A549 (cell line): ENCODE measurements around the gene DYNC2H1. TPM values are rescaled to one million over a fixed set of nuclear protein-coding genes. Genes with fewer than 3 reads are reported as not detected.

ENCODE experiments used
- ATAC-seq, 2 experiments: fragments of 200-7000 bp in 1 of 2; fragments of >200 bp in 1 of 2; cut with Nextera tagmentation in 1 of 2; cut with Tn5 transposase in 1 of 2; 3 replicates each; pipeline versions ENCODE4 v1.8.0 to v1.9.1; 2018 to 2020; ENCODE audit warnings: mild to moderate bottlenecking in 1 of 2, moderate library complexity in 1 of 2
- CTCF ChIA-PET: fragments of 300-600 bp; sonication (Branson Sonifier 250); formaldehyde crosslinking; extraction: SDS; loops from one replicate; lab custom pipeline; 2021; ENCODE audit warnings: antibody characterized with exemption, inconsistent platforms; lab: Yijun Ruan, JAX
- POLR2A ChIA-PET: fragments of 350-600 bp; formaldehyde crosslinking; extraction: SDS; loops from one replicate; lab custom pipeline; 2021; ENCODE audit warnings: antibody characterized with exemption, inconsistent platforms; lab: Yijun Ruan, JAX
- DNase-seq, 2 experiments: peaks; one replicate each; pipeline versions ENCODE4 v3.0.0 to v3.0.0-alpha.2; 2011 to 2016; ENCODE audit warnings: low read depth in 1 of 2, low spot score in 1 of 2
- FAIRE-seq: peaks from 2 replicates; lab custom pipeline; 2011; peaks lifted over from hg19 to GRCh38; lab: Jason Lieb, UNC
- H3K27ac ChIP-seq, 2 experiments: fragments of >200 bp; sonication (Bioruptor Twin); formaldehyde crosslinking; 3 replicates each; pipeline ENCODE4 v1.5.1; 2016 to 2017
- H3K4me1 ChIP-seq: fragments of >200 bp; sonication (Bioruptor Twin); formaldehyde crosslinking; 3 replicates; pipeline ENCODE4 v1.6.1; 2016
- H3K4me2 ChIP-seq: fragments of >200 bp; sonication (Bioruptor Twin); formaldehyde crosslinking; 3 replicates; pipeline ENCODE4 v1.6.1; 2016
- H3K4me3 ChIP-seq: fragments of >200 bp; sonication (Bioruptor Twin); formaldehyde crosslinking; 3 replicates; pipeline ENCODE4 v1.5.1; 2016
- H3K9me3 ChIP-seq: fragments of >200 bp; sonication (Bioruptor Twin); formaldehyde crosslinking; 3 replicates; pipeline ENCODE4 v1.6.1; 2016
- BHLHE40 ChIP-seq: IDR thresholded peaks from 2 replicates; pipeline ENCODE4 v1.6.1; 2012; ENCODE audit warnings: low read depth, low read length, inconsistent platforms
- CEBPB ChIP-seq, 2 experiments: fragments of >200 bp in 1 of 2; sonication (Bioruptor Twin) in 1 of 2; formaldehyde crosslinking in 1 of 2; IDR thresholded peaks; 2 replicates each; pipeline ENCODE4 v1.6.1; 2012 to 2016
- CHD4 ChIP-seq: fragments of 200-600 bp; sonication (generic); IDR thresholded peaks from 2 replicates; pipeline ENCODE4 v1.6.1; 2016; ENCODE audit warnings: antibody characterized with exemption, mild to moderate bottlenecking, borderline replicate concordance
- EHF ChIP-seq: fragments of 250-450 bp; sonication (Bioruptor Pico); IDR thresholded peaks from 2 replicates; pipeline ENCODE4 v1.5.0; 2020; ENCODE audit warnings: mild to moderate bottlenecking
- EP300 ChIP-seq, 2 experiments: fragments of >200 bp; sonication (Bioruptor Twin); formaldehyde crosslinking; IDR thresholded peaks; 2 replicates in 1 of 2; 3 replicates in 1 of 2; pipeline ENCODE4 v1.6.1; 2016 to 2017
- FOSB ChIP-seq: fragments of 250-450 bp; sonication (Bioruptor Pico); IDR thresholded peaks from 2 replicates; pipeline ENCODE4 v1.5.0; 2020; ENCODE audit warnings: mild to moderate bottlenecking, moderate library complexity
- FOXS1 ChIP-seq: fragments of 250-450 bp; sonication (Bioruptor Pico); IDR thresholded peaks from 2 replicates; pipeline ENCODE4 v1.5.0; 2020; ENCODE audit warnings: mild to moderate bottlenecking, moderate library complexity
- HDAC2 ChIP-seq: fragments of 200-600 bp; sonication (generic); IDR thresholded peaks from 2 replicates; pipeline ENCODE4 v1.6.1; 2016
- HEYL ChIP-seq: fragments of 250-450 bp; sonication (Bioruptor Pico); IDR thresholded peaks from 2 replicates; pipeline ENCODE4 v1.8.0; 2021; ENCODE audit warnings: mild to moderate bottlenecking, moderate library complexity
- HOXB13 ChIP-seq: fragments of 250-450 bp; sonication (Bioruptor Pico); IDR thresholded peaks from 2 replicates; pipeline ENCODE4 v1.5.0; 2020; ENCODE audit warnings: low read depth, mild to moderate bottlenecking, moderate library complexity
- KDM1A ChIP-seq: fragments of 200-600 bp; sonication (generic); IDR thresholded peaks from 2 replicates; pipeline ENCODE4 v1.6.1; 2016; ENCODE audit warnings: low read depth, mild to moderate bottlenecking
- KDM5A ChIP-seq: fragments of 200-600 bp; sonication (generic); IDR thresholded peaks from 2 replicates; pipeline ENCODE4 v1.6.1; 2016; ENCODE audit warnings: antibody characterized with exemption, mild to moderate bottlenecking
- MAZ ChIP-seq: fragments of 150-350 bp; IDR thresholded peaks from 2 replicates; pipeline ENCODE4 v1.6.1; 2014; ENCODE audit warnings: antibody characterized with exemption, low read depth, low read length, borderline replicate concordance
- MYC ChIP-seq: IDR thresholded peaks from 2 replicates; pipeline ENCODE4 v1.6.1; 2012; ENCODE audit warnings: mild to moderate bottlenecking, inconsistent platforms, low read length, improper control_type of control experiment, borderline replicate concordance
- NFE2L2 ChIP-seq: fragments of 150-350 bp; conservative IDR thresholded peaks from 2 replicates; pipeline ENCODE4 v1.6.1; 2014; ENCODE audit warnings: low read length
- POLR2AphosphoS2 ChIP-seq: conservative IDR thresholded peaks from 2 replicates; pipeline ENCODE4 v1.6.1; 2012; ENCODE audit warnings: low read length, improper control_type of control experiment, inconsistent platforms
- RFX5 ChIP-seq: fragments of 450-650 bp; IDR thresholded peaks from 2 replicates; pipeline ENCODE4 v1.7.1; 2014; ENCODE audit warnings: antibody characterized with exemption, mild to moderate bottlenecking, moderate library complexity
- TFCP2L1 ChIP-seq: fragments of 250-450 bp; sonication (Bioruptor Pico); IDR thresholded peaks from 2 replicates; pipeline ENCODE4 v1.5.0; 2021; ENCODE audit warnings: mild to moderate bottlenecking
- ZNF302 ChIP-seq: fragments of 250-450 bp; sonication (Bioruptor Pico); IDR thresholded peaks from 2 replicates; pipeline ENCODE4 v1.9.0; 2021; ENCODE audit warnings: inconsistent platforms, mild to moderate bottlenecking, moderate library complexity
- ZSCAN20 ChIP-seq: fragments of 250-450 bp; sonication (Bioruptor Pico); IDR thresholded peaks from 2 replicates; pipeline ENCODE4 v1.8.0; 2022; ENCODE audit warnings: mild to moderate bottlenecking, moderate library complexity
- WGBS: methylation state at CpG from one replicate; pipeline ENCODE4 v1.1.6; 2017; ENCODE audit errors: missing lambda C conversion rate; 5-methylcytosine and 5-hydroxymethylcytosine counted together
- polyA plus RNA-seq, 4 experiments: library from polyadenylated mRNA; depleted of rRNA in 3 of 4; stranded (reverse); fragments of >200 nt; fragmentation: RNase III in 1 of 4; extraction: RNeasy Plus Mini Kit Qiagen cat#74134 plus additional on column Dnase treatment in 1 of 4; gene quantifications; 2 replicates in 3 of 4; 3 replicates in 1 of 4; pipeline ENCODE4 v1.2.3, GENCODE V29; 2011 to 2017
- TF ChIP-seq, protein P1 (sequence below): IDR thresholded peaks from 2 replicates; pipeline ENCODE4 v1.6.1; 2012; ENCODE audit warnings: low read depth, borderline replicate concordance
- TF ChIP-seq, protein P2 (sequence below): fragments of >200 bp; sonication (Bioruptor Twin); formaldehyde crosslinking; IDR thresholded peaks from 3 replicates; pipeline ENCODE4 v1.6.1; 2016
- TF ChIP-seq, protein P3 (sequence below): fragments of >200 bp; sonication (Bioruptor Twin); formaldehyde crosslinking; IDR thresholded peaks from 2 replicates; pipeline ENCODE4 v1.6.1; 2016
- TF ChIP-seq, protein P4 (sequence below): fragments of 200-600 bp; sonication (generic); IDR thresholded peaks from 2 replicates; pipeline ENCODE4 v1.6.1; 2016; ENCODE audit warnings: antibody characterized with exemption, mild to moderate bottlenecking, moderate library complexity
- TF ChIP-seq, protein P5 (sequence below): fragments of >200 bp; sonication (Bioruptor Twin); formaldehyde crosslinking; IDR thresholded peaks from 3 replicates; pipeline ENCODE4 v1.5.1; 2016
- TF ChIP-seq, protein P6 (sequence below): fragments of 250-450 bp; sonication (Bioruptor Pico); IDR thresholded peaks from 2 replicates; pipeline ENCODE4 v1.5.0; 2021; ENCODE audit warnings: mild to moderate bottlenecking, moderate library complexity, borderline replicate concordance
- TF ChIP-seq, protein P7 (sequence below): fragments of 250-450 bp; sonication (Bioruptor Pico); IDR thresholded peaks from 2 replicates; pipeline ENCODE4 v1.5.0; 2020; ENCODE audit warnings: low read depth, mild to moderate bottlenecking, moderate library complexity
- TF ChIP-seq, protein P8 (sequence below): fragments of 150-350 bp; IDR thresholded peaks from 2 replicates; pipeline ENCODE4 v1.6.1; 2014; ENCODE audit warnings: low read depth, mild to moderate bottlenecking, low read length

DYNC2H1 gene
- polyA plus RNA-seq, 2 of the 4 experiments (the other 2 are of a cell fraction): 4.9 to 14.8 TPM

DNA sequence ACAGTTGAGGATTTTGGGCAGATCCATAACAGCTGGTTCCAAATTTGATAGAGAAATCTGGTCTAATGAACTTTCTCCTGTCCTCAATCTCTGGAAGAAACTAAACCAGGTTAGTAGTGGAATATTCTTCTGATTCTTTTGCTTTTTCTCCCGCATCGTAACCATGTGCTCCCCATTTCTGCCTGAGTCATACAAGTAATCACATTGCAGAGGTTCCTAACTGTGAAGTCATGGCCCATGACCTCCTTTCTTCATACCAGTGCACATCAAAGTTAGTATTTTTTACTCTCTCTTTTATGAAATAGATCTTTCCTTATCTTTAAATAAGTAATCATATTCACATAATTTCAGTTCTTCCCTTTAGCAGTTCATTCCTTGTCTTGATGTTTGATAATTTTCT is 249.0 kb downstream of the DYNC2H1 start:
- ATAC-seq: no peak
- POLR2A ChIA-PET: no interaction called here
- FAIRE-seq: no peak

DNA sequence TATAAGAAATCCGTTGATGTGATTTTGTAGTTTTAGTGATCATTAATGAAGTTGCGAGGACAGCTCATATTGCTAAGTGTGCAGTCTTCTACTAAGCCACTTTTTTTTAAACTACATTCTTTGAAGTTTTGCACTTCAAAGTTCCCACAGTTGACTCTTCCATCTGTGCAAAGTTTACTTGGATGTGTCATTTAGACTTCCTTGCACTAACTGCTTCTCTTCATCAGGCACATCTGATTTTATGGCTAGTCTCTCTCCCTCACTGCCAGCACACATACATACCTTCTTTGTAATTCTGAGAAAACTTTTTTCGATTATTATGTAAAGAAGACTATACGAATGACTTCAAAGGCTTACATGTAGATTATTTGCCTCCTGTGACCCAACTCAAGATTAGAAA is 250.0 kb downstream of the DYNC2H1 start:
- ChIA-PET POLR2A (no interaction called here), CTCF (no interaction called here)
- ATAC-seq: no peak
- H3K4me2 ChIP-seq: no peak overlapping the region
- no peaks in the 10 kb centered on the region for H3K4me1 ChIP-seq
- no peak overlapping the region for H3K27ac ChIP-seq
- H3K9me3 ChIP-seq: no peaks in the 10 kb centered on the region
- DNase-seq: no peak
- 57% methylated on average over 4 of the region's 4 CpGs for WGBS
- no peak for FAIRE-seq
- TF ChIP-seq BHLHE40 (no peak), RFX5 (no peak), HDAC2 (no peak), ZNF302 (CRISPR knock-in tag) (no peak), CHD4 (no peak), TFCP2L1 (no peak), FOSB (no peak)
- TF ChIP-seq, protein P1, sequence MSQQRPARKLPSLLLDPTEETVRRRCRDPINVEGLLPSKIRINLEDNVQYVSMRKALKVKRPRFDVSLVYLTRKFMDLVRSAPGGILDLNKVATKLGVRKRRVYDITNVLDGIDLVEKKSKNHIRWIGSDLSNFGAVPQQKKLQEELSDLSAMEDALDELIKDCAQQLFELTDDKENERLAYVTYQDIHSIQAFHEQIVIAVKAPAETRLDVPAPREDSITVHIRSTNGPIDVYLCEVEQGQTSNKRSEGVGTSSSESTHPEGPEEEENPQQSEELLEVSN: no peak
- TF ChIP-seq, protein P2, sequence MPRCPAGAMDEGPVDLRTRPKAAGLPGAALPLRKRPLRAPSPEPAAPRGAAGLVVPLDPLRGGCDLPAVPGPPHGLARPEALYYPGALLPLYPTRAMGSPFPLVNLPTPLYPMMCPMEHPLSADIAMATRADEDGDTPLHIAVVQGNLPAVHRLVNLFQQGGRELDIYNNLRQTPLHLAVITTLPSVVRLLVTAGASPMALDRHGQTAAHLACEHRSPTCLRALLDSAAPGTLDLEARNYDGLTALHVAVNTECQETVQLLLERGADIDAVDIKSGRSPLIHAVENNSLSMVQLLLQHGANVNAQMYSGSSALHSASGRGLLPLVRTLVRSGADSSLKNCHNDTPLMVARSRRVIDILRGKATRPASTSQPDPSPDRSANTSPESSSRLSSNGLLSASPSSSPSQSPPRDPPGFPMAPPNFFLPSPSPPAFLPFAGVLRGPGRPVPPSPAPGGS: no peak
- TF ChIP-seq, protein P3, sequence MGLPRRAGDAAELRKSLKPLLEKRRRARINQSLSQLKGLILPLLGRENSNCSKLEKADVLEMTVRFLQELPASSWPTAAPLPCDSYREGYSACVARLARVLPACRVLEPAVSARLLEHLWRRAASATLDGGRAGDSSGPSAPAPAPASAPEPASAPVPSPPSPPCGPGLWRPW: no peak
- no peak overlapping the region for H3K4me3 ChIP-seq

More for the DNA sequence above, 249.0 kb downstream of the DYNC2H1 start:
- H3K9me3 ChIP-seq: no peaks in the 10 kb centered on the region
- H3K4me1 ChIP-seq: no peaks in the 10 kb centered on the region
- TF ChIP-seq EHF (CRISPR knock-in tag) (no peak), EP300 (IDR thresholded peaks at IDR 0.05) (no peak), NFE2L2 (no peak), MAZ (no peak), ZSCAN20 (CRISPR knock-in tag) (no peak), FOXS1 (CRISPR knock-in tag) (no peak), HOXB13 (no peak), KDM5A (no peak), CEBPB (IDR thresholded peaks at IDR 0.05) (no peak), MYC (no peak), KDM1A (no peak), HEYL (CRISPR knock-in tag) (no peak), POLR2AphosphoS2 (no peak), ZNF302 (CRISPR knock-in tag) (no peak)
- TF ChIP-seq, protein P4, sequence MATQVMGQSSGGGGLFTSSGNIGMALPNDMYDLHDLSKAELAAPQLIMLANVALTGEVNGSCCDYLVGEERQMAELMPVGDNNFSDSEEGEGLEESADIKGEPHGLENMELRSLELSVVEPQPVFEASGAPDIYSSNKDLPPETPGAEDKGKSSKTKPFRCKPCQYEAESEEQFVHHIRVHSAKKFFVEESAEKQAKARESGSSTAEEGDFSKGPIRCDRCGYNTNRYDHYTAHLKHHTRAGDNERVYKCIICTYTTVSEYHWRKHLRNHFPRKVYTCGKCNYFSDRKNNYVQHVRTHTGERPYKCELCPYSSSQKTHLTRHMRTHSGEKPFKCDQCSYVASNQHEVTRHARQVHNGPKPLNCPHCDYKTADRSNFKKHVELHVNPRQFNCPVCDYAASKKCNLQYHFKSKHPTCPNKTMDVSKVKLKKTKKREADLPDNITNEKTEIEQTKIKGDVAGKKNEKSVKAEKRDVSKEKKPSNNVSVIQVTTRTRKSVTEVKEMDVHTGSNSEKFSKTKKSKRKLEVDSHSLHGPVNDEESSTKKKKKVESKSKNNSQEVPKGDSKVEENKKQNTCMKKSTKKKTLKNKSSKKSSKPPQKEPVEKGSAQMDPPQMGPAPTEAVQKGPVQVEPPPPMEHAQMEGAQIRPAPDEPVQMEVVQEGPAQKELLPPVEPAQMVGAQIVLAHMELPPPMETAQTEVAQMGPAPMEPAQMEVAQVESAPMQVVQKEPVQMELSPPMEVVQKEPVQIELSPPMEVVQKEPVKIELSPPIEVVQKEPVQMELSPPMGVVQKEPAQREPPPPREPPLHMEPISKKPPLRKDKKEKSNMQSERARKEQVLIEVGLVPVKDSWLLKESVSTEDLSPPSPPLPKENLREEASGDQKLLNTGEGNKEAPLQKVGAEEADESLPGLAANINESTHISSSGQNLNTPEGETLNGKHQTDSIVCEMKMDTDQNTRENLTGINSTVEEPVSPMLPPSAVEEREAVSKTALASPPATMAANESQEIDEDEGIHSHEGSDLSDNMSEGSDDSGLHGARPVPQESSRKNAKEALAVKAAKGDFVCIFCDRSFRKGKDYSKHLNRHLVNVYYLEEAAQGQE: no peak
- TF ChIP-seq, protein P5, sequence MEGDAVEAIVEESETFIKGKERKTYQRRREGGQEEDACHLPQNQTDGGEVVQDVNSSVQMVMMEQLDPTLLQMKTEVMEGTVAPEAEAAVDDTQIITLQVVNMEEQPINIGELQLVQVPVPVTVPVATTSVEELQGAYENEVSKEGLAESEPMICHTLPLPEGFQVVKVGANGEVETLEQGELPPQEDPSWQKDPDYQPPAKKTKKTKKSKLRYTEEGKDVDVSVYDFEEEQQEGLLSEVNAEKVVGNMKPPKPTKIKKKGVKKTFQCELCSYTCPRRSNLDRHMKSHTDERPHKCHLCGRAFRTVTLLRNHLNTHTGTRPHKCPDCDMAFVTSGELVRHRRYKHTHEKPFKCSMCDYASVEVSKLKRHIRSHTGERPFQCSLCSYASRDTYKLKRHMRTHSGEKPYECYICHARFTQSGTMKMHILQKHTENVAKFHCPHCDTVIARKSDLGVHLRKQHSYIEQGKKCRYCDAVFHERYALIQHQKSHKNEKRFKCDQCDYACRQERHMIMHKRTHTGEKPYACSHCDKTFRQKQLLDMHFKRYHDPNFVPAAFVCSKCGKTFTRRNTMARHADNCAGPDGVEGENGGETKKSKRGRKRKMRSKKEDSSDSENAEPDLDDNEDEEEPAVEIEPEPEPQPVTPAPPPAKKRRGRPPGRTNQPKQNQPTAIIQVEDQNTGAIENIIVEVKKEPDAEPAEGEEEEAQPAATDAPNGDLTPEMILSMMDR: no peak
- TF ChIP-seq, protein P6, sequence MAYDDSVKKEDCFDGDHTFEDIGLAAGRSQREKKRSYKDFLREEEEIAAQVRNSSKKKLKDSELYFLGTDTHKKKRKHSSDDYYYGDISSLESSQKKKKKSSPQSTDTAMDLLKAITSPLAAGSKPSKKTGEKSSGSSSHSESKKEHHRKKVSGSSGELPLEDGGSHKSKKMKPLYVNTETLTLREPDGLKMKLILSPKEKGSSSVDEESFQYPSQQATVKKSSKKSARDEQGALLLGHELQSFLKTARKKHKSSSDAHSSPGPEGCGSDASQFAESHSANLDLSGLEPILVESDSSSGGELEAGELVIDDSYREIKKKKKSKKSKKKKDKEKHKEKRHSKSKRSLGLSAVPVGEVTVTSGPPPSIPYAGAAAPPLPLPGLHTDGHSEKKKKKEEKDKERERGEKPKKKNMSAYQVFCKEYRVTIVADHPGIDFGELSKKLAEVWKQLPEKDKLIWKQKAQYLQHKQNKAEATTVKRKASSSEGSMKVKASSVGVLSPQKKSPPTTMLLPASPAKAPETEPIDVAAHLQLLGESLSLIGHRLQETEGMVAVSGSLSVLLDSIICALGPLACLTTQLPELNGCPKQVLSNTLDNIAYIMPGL (CRISPR knock-in tag): no peak
- TF ChIP-seq, protein P7, sequence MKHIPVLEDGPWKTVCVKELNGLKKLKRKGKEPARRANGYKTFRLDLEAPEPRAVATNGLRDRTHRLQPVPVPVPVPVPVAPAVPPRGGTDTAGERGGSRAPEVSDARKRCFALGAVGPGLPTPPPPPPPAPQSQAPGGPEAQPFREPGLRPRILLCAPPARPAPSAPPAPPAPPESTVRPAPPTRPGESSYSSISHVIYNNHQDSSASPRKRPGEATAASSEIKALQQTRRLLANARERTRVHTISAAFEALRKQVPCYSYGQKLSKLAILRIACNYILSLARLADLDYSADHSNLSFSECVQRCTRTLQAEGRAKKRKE: no peak
- TF ChIP-seq, protein P8, sequence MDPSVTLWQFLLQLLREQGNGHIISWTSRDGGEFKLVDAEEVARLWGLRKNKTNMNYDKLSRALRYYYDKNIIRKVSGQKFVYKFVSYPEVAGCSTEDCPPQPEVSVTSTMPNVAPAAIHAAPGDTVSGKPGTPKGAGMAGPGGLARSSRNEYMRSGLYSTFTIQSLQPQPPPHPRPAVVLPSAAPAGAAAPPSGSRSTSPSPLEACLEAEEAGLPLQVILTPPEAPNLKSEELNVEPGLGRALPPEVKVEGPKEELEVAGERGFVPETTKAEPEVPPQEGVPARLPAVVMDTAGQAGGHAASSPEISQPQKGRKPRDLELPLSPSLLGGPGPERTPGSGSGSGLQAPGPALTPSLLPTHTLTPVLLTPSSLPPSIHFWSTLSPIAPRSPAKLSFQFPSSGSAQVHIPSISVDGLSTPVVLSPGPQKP: no peak
- DNase-seq: no peak
- CTCF ChIA-PET: no interaction called here
- H3K4me3 ChIP-seq: no peak overlapping the region
- H3K4me2 ChIP-seq: no peak overlapping the region
- WGBS: 85% methylated on average over 2 of the region's 2 CpGs
- H3K27ac ChIP-seq: no peak overlapping the region
